ENCODE results near the gene PPP4R2. TPM values are rescaled to one million over a fixed set of nuclear protein-coding genes. Genes with fewer than 3 reads are reported as not detected.

The PPP4R2 gene
- total RNA-seq, 4 donors from 2014 or later = 39.9 to 49.6 (median 44.2) TPM

DNA sequence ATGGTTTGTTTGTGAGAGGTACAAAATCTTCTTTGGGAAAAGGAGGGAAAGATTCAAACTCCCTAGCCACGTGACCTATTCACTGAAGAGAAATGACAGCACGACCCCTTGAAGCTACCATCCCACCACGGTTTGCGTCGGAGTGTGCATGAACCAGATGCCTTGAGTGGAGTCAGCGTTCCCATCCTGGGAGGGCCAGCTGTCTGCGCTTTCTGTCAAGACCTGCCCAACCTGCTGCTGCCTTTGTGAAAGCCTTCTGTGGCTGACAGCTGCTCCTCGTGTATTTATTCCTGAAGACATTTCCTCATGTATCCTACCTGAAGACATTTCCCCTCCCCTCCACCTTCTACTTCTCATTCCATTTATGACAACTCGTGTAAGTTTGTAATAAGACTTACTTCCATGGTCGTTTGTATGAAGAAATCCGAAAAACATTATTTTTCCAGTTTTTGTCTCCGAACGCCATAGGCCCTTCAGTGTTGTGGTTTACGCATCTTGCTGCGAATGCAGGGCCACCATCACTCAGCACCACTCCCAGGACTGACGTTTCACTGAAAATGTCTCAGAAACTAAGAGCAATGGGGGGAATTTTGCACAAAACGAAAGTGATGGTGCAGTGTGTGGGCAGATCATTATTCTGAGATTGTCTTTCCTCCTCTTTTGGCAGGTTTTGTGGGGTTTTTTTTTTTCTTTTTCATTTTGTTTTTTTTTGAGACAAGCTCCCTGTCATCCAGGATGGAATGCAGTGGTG lies 83.8 kb downstream of the PPP4R2 start:
- Histone ChIP-seq H3K27ac (no peak overlapping the region), H3K9me3 (no peaks in the 10 kb centered on the region), H3K4me1 (no peaks in the 10 kb centered on the region), H3K27me3 (no peaks in the 10 kb centered on the region), H3K36me3 (no peaks in the 10 kb centered on the region), H3K4me3 (no peak overlapping the region)
- TF ChIP-seq CTCF (IDR thresholded peaks at IDR 0.05) (no peak), POLR2A (IDR thresholded peaks at IDR 0.05) (no peak)
- no peak for DNase-seq

- Histone ChIP-seq H3K9me3 (no peaks in the 10 kb centered on the region), H3K27ac (no peak overlapping the region), H3K4me3 (no peak overlapping the region), H3K4me1 (no peaks in the 10 kb centered on the region), H3K36me3 (no peaks in the 10 kb centered on the region), H3K27me3 (no peaks in the 10 kb centered on the region)
- TF ChIP-seq CTCF (IDR thresholded peaks at IDR 0.05) (no peak), POLR2A (IDR thresholded peaks at IDR 0.05) (no peak)
- DNase-seq = no peak
Observed at GRCh38 chr3:73081140-73081539, 84.5 kb downstream of the PPP4R2 start.

GRCh38 chr3:73084170-73084569 lies 87.6 kb downstream of the PPP4R2 start:
- Histone ChIP-seq H3K36me3 (no peaks in the 10 kb centered on the region), H3K4me1 (no peaks in the 10 kb centered on the region), H3K9me3 (no peaks in the 10 kb centered on the region), H3K27ac (no peak overlapping the region), H3K27me3 (no peaks in the 10 kb centered on the region), H3K4me3 (no peak overlapping the region)
- no peak for DNase-seq
- TF ChIP-seq CTCF (IDR thresholded peaks at IDR 0.05) (no peak), POLR2A (IDR thresholded peaks at IDR 0.05) (no peak)

DNA sequence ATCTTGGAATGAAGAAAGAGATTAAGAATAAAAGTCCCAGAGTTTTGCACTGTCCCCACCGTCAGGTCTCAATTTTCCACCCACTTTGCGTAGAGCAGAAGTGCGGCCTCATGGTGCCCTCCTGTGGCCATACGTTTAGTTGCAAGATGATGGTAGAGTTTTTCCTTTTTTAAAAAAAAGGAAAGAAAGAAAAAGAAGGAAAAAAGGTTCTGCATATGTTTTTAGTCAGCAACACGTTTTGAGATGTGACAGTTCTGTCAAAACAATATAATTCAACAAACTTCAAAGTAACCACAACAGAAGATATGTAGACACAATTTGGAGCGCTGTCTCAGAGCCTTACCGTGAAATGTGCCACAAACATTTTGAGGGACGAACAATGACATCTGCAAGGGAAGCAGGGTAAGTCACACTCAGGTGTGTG lies 89.5 kb downstream of the PPP4R2 start:
- DNase-seq = peak in 2 of 3 donors; percentile 19 to 68

GRCh38 chr3:73094129-73094528 lies 97.5 kb downstream of the PPP4R2 start:
- no peaks in the 10 kb centered on the region for H3K27me3 ChIP-seq
- no peaks in the 10 kb centered on the region for H3K9me3 ChIP-seq
- TF ChIP-seq CTCF (IDR thresholded peaks at IDR 0.05) (no peak), POLR2A (IDR thresholded peaks at IDR 0.05) (no peak)
- H3K4me3 ChIP-seq = no peak overlapping the region
- H3K4me1 ChIP-seq = no peaks in the 10 kb centered on the region
- H3K36me3 ChIP-seq = no peaks in the 10 kb centered on the region
- no peak for DNase-seq
- no peak overlapping the region for H3K27ac ChIP-seq

More for the DNA sequence above, 89.5 kb downstream of the PPP4R2 start:
- Histone ChIP-seq H3K27ac (no peak overlapping the region), H3K27me3 (no peaks in the 10 kb centered on the region), H3K9me3 (no peaks in the 10 kb centered on the region), H3K4me3 (no peak overlapping the region), H3K36me3 (no peaks in the 10 kb centered on the region), H3K4me1 (no peaks in the 10 kb centered on the region)
- TF ChIP-seq POLR2A (IDR thresholded peaks at IDR 0.05) (no peak), CTCF (IDR thresholded peaks at IDR 0.05) (peak in 5 of 6 experiments; percentile 40 to 85 (median 80))
